Mesodermal cell (in vitro differentiated cells): Measurements from ENCODE around the gene IPO11.

Experiments
- H3K27ac ChIP-seq: 2 replicates; pipeline ENCODE4 v1.7.0; 2013; ENCODE audit warnings: mild to moderate bottlenecking, low read depth, low read length, moderate library complexity; ENCODE audit not compliant: severe bottlenecking
- H3K36me3 ChIP-seq: 2 replicates; pipeline ENCODE4 v1.7.1; 2013; ENCODE audit warnings: mild to moderate bottlenecking, low read length, moderate library complexity; ENCODE audit not compliant: control insufficient read depth, insufficient read depth
- H3K4me1 ChIP-seq: one replicate; pipeline ENCODE4 v1.7.1; 2013; ENCODE audit warnings: mild to moderate bottlenecking, low read length; ENCODE audit not compliant: insufficient read depth, control insufficient read depth, poor library complexity, severe bottlenecking
- H3K4me3 ChIP-seq: 2 replicates; pipeline ENCODE4 v1.7.0; 2013; ENCODE audit warnings: low read length, control low read depth, mild to moderate bottlenecking; ENCODE audit not compliant: insufficient read depth, poor library complexity, severe bottlenecking; ENCODE audit errors: extremely low read depth
- H3K9me3 ChIP-seq: 2 replicates; pipeline ENCODE4 v1.7.1; 2013; ENCODE audit warnings: mild to moderate bottlenecking, low read length, moderate library complexity; ENCODE audit not compliant: control insufficient read depth
- WGBS, 2 experiments: methylation state at CpG; one replicate each; pipeline ENCODE4 v1.1.5; 2013; ENCODE audit warnings: missing lambda C conversion rate in 2 of 2; ENCODE audit not compliant: insufficient coverage in 2 of 2; 5-methylcytosine and 5-hydroxymethylcytosine counted together

IPO11 gene

DNA sequence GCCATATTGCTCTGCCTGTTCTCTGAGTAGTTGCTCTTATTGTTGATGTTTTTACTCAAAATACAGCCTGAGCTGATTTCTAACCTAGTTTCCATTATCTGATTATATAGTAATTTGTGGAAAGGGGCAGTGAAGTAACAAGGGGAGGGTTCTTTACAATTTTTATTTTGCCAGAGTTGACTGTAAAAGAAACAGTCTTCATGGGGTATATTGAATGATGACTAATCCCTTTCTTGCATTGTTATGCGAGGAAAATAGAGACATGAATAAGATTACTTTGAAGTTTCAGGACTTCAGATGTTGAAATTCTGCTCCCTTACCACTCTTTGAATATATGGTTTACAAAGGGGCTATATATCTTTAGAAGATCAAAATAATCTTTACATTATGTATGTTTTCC lies 156.9 kb downstream of the IPO11 start:
- peaks cover 9% of the 10 kb centered on the region for H3K9me3 ChIP-seq
- H3K4me1 ChIP-seq: no peaks in the 10 kb centered on the region
- peak overlapping the region; percentile 63 for H3K27ac ChIP-seq
- H3K36me3 ChIP-seq: peaks cover 25% of the 10 kb centered on the region
- 100% methylated on average over 1 of the region's 1 CpG; no CpG with 5 or more reads in 1 of the 2 experiments for WGBS, 2 experiments
- H3K4me3 ChIP-seq: no peak overlapping the region

GRCh38 chr5:62572918-62573514 lies 160.5 kb downstream of the IPO11 start:
- WGBS, 2 experiments: 100% methylated on average over 3 to 4 of the region's 9 CpGs
- Histone ChIP-seq H3K36me3 (peaks cover 3% of the 10 kb centered on the region), H3K4me3 (no peak overlapping the region), H3K27ac (no peak overlapping the region), H3K4me1 (peaks cover 9% of the 10 kb centered on the region), H3K9me3 (peaks cover 2% of the 10 kb centered on the region)

- no CpG with 5 or more reads among the region's 2 CpGs for WGBS, 2 experiments
- peaks cover 11% of the 10 kb centered on the region for H3K4me1 ChIP-seq
- no peak overlapping the region for H3K4me3 ChIP-seq
- H3K27ac ChIP-seq: no peak overlapping the region
- H3K9me3 ChIP-seq: no peaks in the 10 kb centered on the region
- no peaks in the 10 kb centered on the region for H3K36me3 ChIP-seq
Measured at GRCh38 chr5:62574599-62574998, 162.0 kb downstream of the IPO11 start.

DNA sequence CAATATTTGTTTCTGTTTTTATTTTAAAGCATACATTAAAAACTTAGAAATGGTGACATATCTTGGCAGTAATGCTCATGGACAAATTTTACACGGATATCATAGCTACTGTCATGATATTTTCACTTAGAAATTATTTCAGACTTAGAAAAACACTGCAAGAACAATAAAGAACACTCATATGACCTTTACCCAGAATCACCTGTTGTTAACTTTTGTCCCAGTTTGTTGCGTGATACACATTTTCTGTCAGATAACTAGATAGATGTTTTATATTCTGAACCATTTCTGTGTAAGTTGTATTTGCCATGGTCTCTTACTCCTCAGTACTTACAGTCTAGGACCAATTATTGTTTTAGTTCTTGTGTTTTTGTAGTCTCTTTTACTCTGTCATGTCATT lies 162.5 kb downstream of the IPO11 start:
- Histone ChIP-seq H3K36me3 (no peaks in the 10 kb centered on the region), H3K4me3 (no peak overlapping the region), H3K27ac (no peak overlapping the region), H3K4me1 (peaks cover 11% of the 10 kb centered on the region), H3K9me3 (no peaks in the 10 kb centered on the region)
- no CpG with 5 or more reads among the region's 2 CpGs for WGBS, 2 experiments

- Histone ChIP-seq H3K27ac (peak overlapping the region; percentile 7), H3K4me3 (no peak overlapping the region), H3K36me3 (no peaks in the 10 kb centered on the region), H3K4me1 (peaks cover 11% of the 10 kb centered on the region), H3K9me3 (no peaks in the 10 kb centered on the region)
- WGBS, 2 experiments: no CpG with 5 or more reads among the region's 1 CpG
Measured at GRCh38 chr5:62575489-62575888, 162.9 kb downstream of the IPO11 start.

GRCh38 chr5:62576570-62577170 lies 164.1 kb downstream of the IPO11 start:
- no peaks in the 10 kb centered on the region for H3K9me3 ChIP-seq
- 94 to 97% methylated on average over 2 to 3 of the region's 4 CpGs for WGBS, 2 experiments

GRCh38 chr5:62577488-62577887 lies 164.9 kb downstream of the IPO11 start:
- Histone ChIP-seq H3K27ac (no peak overlapping the region), H3K4me3 (no peak overlapping the region), H3K36me3 (no peaks in the 10 kb centered on the region), H3K4me1 (peaks cover 11% of the 10 kb centered on the region), H3K9me3 (no peaks in the 10 kb centered on the region)
- no CpG with 5 or more reads among the region's 1 CpG for WGBS, 2 experiments

More at GRCh38 chr5:62576570-62577170, 164.1 kb downstream of the IPO11 start:
- Histone ChIP-seq H3K36me3 (no peaks in the 10 kb centered on the region), H3K4me1 (peaks cover 11% of the 10 kb centered on the region), H3K4me3 (no peak overlapping the region), H3K27ac (peak overlapping the region; percentile 6)

DNA sequence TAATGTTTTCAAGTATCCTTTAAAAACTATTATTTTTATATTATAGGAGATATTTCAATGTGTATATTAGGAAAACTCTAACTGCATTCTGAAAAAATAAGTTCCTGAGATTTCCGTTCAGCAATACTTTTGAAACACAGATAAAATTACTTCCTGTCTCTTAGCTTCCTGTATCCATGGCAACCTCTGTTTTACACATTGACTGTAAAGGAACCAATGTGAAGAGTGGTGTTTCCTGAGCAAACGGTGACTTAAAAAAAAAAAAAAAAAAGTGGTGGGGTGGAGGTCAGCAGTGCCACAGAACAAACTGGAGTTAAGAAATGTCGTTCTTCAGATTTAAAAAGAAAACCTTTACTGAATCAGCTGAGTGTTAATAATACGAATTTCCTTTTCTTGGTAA lies 166.0 kb downstream of the IPO11 start, which contains the start of gene LRRC70:
Gene LRRC70, plus strand, starts transcription at position 280 of the 400 bp plus-strand sequence. CDS start 620 bp downstream, outside the sequence.
- no CpG with 5 or more reads among the region's 4 CpGs for WGBS, 2 experiments
- H3K27ac ChIP-seq: no peak within 1 kb of the TSS
- H3K9me3 ChIP-seq: no peaks in the 10 kb centered on the region
- H3K4me1 ChIP-seq: peaks cover 11% of the 10 kb centered on the region
- H3K4me3 ChIP-seq: peak within 1 kb of the TSS; percentile 20
- H3K36me3 ChIP-seq: no peaks in the 10 kb centered on the region

DNA sequence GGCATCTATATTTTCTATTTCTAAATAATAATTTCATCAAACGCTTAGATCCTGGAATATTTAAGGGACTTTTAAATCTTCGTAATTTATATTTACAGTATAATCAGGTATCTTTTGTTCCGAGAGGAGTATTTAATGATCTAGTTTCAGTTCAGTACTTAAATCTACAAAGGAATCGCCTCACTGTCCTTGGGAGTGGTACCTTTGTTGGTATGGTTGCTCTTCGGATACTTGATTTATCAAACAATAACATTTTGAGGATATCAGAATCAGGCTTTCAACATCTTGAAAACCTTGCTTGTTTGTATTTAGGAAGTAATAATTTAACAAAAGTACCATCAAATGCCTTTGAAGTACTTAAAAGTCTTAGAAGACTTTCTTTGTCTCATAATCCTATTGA lies 167.2 kb downstream of the IPO11 start:
- H3K36me3 ChIP-seq: no peaks in the 10 kb centered on the region
- H3K4me1 ChIP-seq: peaks cover 11% of the 10 kb centered on the region
- H3K4me3 ChIP-seq: no peak overlapping the region
- H3K9me3 ChIP-seq: no peaks in the 10 kb centered on the region
- no peak overlapping the region for H3K27ac ChIP-seq
- no CpG with 5 or more reads among the region's 5 CpGs for WGBS, 2 experiments

DNA sequence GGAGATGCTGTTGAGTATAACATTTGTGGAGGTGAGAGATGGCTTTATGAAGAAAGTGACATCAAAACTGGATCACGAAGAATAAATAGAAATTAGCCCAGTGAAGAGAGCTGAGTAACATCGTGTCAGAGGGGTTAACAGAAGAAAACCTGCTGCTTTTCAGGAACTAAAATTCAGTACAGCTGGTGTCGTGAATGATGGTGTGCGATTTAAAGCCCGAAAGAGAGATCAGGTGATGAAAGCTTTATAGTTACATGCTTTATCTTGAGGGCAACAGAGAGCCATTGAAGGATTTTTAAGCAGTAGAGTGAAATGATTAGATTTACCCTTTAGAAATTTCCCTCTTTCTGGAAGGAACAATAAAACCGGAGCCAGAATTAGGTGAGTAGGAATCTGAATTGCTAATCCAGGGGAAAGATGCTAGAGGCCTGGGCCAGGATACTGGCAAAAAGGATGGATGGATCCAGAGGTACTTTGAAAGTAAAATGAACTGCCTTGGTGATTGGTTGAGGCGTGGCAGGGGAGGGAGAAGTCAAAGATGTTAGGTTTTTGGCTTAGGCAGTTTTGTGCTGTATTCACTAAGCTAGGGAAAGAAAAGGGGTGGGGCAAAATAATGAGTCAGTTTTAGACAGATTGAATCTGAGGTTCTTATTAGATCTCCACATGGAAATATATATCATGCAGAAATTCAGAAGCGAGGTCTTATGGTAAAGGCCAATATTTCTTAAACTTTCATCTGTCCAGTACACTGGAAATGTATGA lies 169.5 kb downstream of the IPO11 start:
- Histone ChIP-seq H3K36me3 (no peaks in the 10 kb centered on the region), H3K4me1 (peaks cover 14% of the 10 kb centered on the region), H3K4me3 (no peak overlapping the region), H3K27ac (no peak overlapping the region), H3K9me3 (no peaks in the 10 kb centered on the region)
- WGBS, 2 experiments: 86 to 96% methylated on average over 7 of the region's 8 CpGs
